ENCODE measurements around the gene ATP5PO. TPM values are rescaled to one million over a fixed set of nuclear protein-coding genes. Genes with fewer than 3 reads are reported as not detected.
"Not testable (repeated sequence)": the region's sequence is repeated elsewhere in the genome, so short reads cannot be mapped to it uniquely, and the experiment has no call there.

ATP5PO gene
- polyA plus RNA-seq, 1 donor (not counting 4 experiments of a cell fraction or from before 2014, with no cell fraction given) = 359 TPM

GRCh38 chr21:33869873-33870272, 45.7 kb downstream of the ATP5PO start:
- Histone ChIP-seq H3K27me3 (ENCODE audit: control insufficient read depth, extremely low read depth, insufficient read depth, low read length) (no peaks in the 10 kb centered on the region), H3K4me2 (ENCODE audit: control insufficient read depth, extremely low read depth, insufficient read depth, low read depth, low read length) (no peak overlapping the region), H3K9me1 (ENCODE audit: control insufficient read depth, extremely low read depth, insufficient read depth, low read length) (no peaks in the 10 kb centered on the region), H3K36me3 (ENCODE audit: control insufficient read depth in 2 of 2, extremely low read depth in 1 of 2, insufficient read depth in 2 of 2, low read length in 2 of 2) (no peaks in the 10 kb centered on the region), H4K20me1 (ENCODE audit: control insufficient read depth, extremely low read depth, insufficient read depth, low read length) (no peaks in the 10 kb centered on the region), H3K79me2 (ENCODE audit: control insufficient read depth, insufficient read depth, low read length) (no peaks in the 10 kb centered on the region), H3K9me3 (ENCODE audit: control insufficient read depth, low read depth, low read length) (no peaks in the 10 kb centered on the region), H3K9ac (ENCODE audit: control insufficient read depth, extremely low read depth, insufficient read depth, low read length) (no peak overlapping the region), H3K27ac (ENCODE audit: control insufficient read depth, insufficient read depth, low read length) (no peak overlapping the region), H2AFZ (ENCODE audit: control insufficient read depth, low read length) (no peak overlapping the region), H3K4me1 (ENCODE audit: control insufficient read depth, extremely low read depth, insufficient read depth, low read length) (no peaks in the 10 kb centered on the region), H3K4me3 (ENCODE audit: control insufficient read depth in 2 of 3, extremely low read depth in 1 of 3, insufficient read depth in 2 of 3, low read depth in 1 of 3, low read length in 3 of 3) (no peak overlapping the region)
- FAIRE-seq (no peak), DNase-seq (ENCODE audit: low read depth, low spot score) (no peak)
- dilution Hi-C loops (cut with MboI; ENCODE audit: extremely low pct_ligation_motif_present, low sequenced_read_pairs) = no loop called here
- TF ChIP-seq EZH2 (IDR thresholded peaks at IDR 0.05; ENCODE audit: low read length) (no peak), CTCF (optimal IDR thresholded peaks at IDR 0.05 in 1 of 3, IDR thresholded peaks at IDR 0.05 in 1 of 3, conservative IDR thresholded peaks at IDR 0.05 in 1 of 3; ENCODE audit: extremely low read depth in 1 of 3, insufficient read depth in 2 of 3, low read length in 3 of 3) (no peak)

- H3K79me2 ChIP-seq (ENCODE audit: control insufficient read depth, insufficient read depth, low read length); FAIRE-seq; H3K36me3 ChIP-seq (ENCODE audit: control insufficient read depth in 2 of 2, extremely low read depth in 1 of 2, insufficient read depth in 2 of 2, low read length in 2 of 2); H3K27ac ChIP-seq (ENCODE audit: control insufficient read depth, insufficient read depth, low read length); H2AFZ ChIP-seq (ENCODE audit: control insufficient read depth, low read length); H4K20me1 ChIP-seq (ENCODE audit: control insufficient read depth, extremely low read depth, insufficient read depth, low read length); DNase-seq (ENCODE audit: low read depth, low spot score); H3K27me3 ChIP-seq (ENCODE audit: control insufficient read depth, extremely low read depth, insufficient read depth, low read length); H3K9me1 ChIP-seq (ENCODE audit: control insufficient read depth, extremely low read depth, insufficient read depth, low read length); H3K4me2 ChIP-seq (ENCODE audit: control insufficient read depth, extremely low read depth, insufficient read depth, low read depth, low read length); H3K9ac ChIP-seq (ENCODE audit: control insufficient read depth, extremely low read depth, insufficient read depth, low read length); dilution Hi-C loops (cut with MboI; ENCODE audit: extremely low pct_ligation_motif_present, low sequenced_read_pairs); H3K4me1 ChIP-seq (ENCODE audit: control insufficient read depth, extremely low read depth, insufficient read depth, low read length); H3K4me3 ChIP-seq (ENCODE audit: control insufficient read depth in 2 of 3, extremely low read depth in 1 of 3, insufficient read depth in 2 of 3, low read depth in 1 of 3, low read length in 3 of 3); H3K9me3 ChIP-seq (ENCODE audit: control insufficient read depth, low read depth, low read length): not testable (repeated sequence)
Observed at GRCh38 chr21:33867868-33868267, 47.7 kb downstream of the ATP5PO start.

GRCh38 chr21:33866826-33867225, 48.8 kb downstream of the ATP5PO start:
- no peaks in the 10 kb centered on the region for H3K9me1 ChIP-seq (ENCODE audit: control insufficient read depth, extremely low read depth, insufficient read depth, low read length)
- TF ChIP-seq CTCF (optimal IDR thresholded peaks at IDR 0.05 in 1 of 3, IDR thresholded peaks at IDR 0.05 in 1 of 3, conservative IDR thresholded peaks at IDR 0.05 in 1 of 3; ENCODE audit: extremely low read depth in 1 of 3, insufficient read depth in 2 of 3, low read length in 3 of 3) (no peak), EZH2 (IDR thresholded peaks at IDR 0.05; ENCODE audit: low read length) (no peak)
- no peaks in the 10 kb centered on the region for H3K36me3 ChIP-seq (ENCODE audit: control insufficient read depth in 2 of 2, extremely low read depth in 1 of 2, insufficient read depth in 2 of 2, low read length in 2 of 2)
- no peak overlapping the region for H3K27ac ChIP-seq (ENCODE audit: control insufficient read depth, insufficient read depth, low read length)
- H3K79me2 ChIP-seq (ENCODE audit: control insufficient read depth, insufficient read depth, low read length) = no peaks in the 10 kb centered on the region
- no peak overlapping the region for H2AFZ ChIP-seq (ENCODE audit: control insufficient read depth, low read length)
- DNase-seq (ENCODE audit: low read depth, low spot score) (no peak), FAIRE-seq (no peak)
- no peaks in the 10 kb centered on the region for H3K9me3 ChIP-seq (ENCODE audit: control insufficient read depth, low read depth, low read length)
- dilution Hi-C loops (cut with MboI; ENCODE audit: extremely low pct_ligation_motif_present, low sequenced_read_pairs) = no loop called here
- H3K4me3 ChIP-seq (ENCODE audit: control insufficient read depth in 2 of 3, extremely low read depth in 1 of 3, insufficient read depth in 2 of 3, low read depth in 1 of 3, low read length in 3 of 3) = no peak overlapping the region
- no peaks in the 10 kb centered on the region for H3K27me3 ChIP-seq (ENCODE audit: control insufficient read depth, extremely low read depth, insufficient read depth, low read length)
- no peaks in the 10 kb centered on the region for H4K20me1 ChIP-seq (ENCODE audit: control insufficient read depth, extremely low read depth, insufficient read depth, low read length)
- H3K9ac ChIP-seq (ENCODE audit: control insufficient read depth, extremely low read depth, insufficient read depth, low read length) = no peak overlapping the region
- H3K4me1 ChIP-seq (ENCODE audit: control insufficient read depth, extremely low read depth, insufficient read depth, low read length) = no peaks in the 10 kb centered on the region
- no peak overlapping the region for H3K4me2 ChIP-seq (ENCODE audit: control insufficient read depth, extremely low read depth, insufficient read depth, low read depth, low read length)
